ENCODE results near the gene EFHD1.

- TF ChIP-seq CTCF (IDR thresholded peaks at IDR 0.05; ENCODE audit: insufficient read depth, low read length) (no peak), POLR2AphosphoS5 (IDR thresholded peaks at IDR 0.05; ENCODE audit: low read depth) (no peak)
These were observed 66.8 kb downstream of the EFHD1 start for GRCh38 chr2:232700154-232700553.
